GM18868 (cell line): ENCODE measurements around the gene ELP4.

Experiments
- ATAC-seq: cut with Tn5 transposase; IDR thresholded peaks from one replicate; pipeline ENCODE4 v1.9.1; 2021; ENCODE audit warnings: mild to moderate bottlenecking, moderate library complexity; ENCODE audit not compliant: unreplicated experiment

ELP4 gene

DNA sequence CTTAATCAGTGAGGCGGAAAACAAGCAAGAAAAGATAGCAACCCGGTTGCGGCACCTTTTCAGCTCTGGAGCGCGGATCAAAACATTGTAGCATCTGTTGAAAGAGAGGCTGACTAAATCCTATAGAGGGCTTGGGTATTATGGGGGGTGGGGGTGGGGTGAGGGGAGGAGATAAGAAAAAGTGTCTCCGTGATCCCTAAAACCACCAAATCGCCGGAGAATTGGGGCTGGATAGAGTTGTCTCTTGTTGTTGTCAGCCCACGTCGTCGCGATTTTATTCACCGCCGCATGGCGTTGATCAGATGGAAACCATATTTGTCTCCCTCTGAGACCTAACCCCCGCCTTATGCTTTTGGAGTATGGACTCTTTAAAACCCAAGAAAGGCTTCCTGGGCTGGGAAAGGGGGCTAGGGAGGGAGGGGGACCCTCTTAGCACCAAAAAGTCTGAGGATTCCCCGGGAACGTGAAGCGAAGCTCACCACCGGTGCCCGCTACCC is 288.5 kb downstream of the ELP4 start:
- ATAC-seq = no peak

DNA sequence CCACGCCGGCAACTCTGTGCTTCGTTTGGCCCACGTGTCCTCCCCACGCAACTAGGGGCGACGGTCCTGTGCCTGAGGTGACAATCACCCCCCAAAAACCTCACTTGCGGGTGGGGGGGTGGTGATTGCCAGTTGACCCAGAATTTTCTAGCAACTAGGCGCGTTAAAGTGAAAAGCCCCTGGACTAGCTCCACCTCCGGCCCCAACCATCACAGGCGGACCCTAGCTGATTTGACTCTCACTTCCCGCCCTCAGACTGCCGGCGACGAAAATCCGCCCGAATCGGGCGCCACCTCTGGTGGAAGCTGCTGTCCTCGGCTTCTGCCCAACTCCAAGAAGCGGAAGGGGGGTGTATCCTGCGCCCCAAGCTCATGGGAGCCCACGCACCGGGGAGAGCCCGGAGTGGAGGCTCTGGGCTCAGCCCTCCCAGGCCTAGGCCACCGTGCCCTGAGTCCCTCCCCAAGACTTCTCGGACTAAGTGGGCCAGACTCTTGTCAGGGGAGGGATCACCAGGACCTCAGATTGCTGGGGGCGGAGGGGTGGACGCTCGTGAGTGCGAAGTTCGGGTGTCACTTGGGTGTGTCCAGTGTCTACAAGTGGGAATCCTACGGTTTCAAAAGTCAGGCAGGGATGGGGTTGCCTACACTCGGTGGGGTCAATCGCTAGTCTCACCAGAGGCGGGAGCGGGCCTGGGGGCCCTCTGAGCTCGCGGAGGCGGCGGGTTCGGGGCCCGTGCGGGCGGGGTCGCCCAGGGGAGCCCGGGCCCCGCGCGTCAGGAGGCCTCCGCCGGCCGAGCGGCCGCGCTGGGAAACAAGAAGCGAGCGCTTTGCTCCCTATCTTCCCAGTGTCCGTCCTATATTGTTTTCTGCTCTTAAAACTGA is 289.2 kb downstream of the ELP4 start:
- ATAC-seq = peak; percentile 81

DNA sequence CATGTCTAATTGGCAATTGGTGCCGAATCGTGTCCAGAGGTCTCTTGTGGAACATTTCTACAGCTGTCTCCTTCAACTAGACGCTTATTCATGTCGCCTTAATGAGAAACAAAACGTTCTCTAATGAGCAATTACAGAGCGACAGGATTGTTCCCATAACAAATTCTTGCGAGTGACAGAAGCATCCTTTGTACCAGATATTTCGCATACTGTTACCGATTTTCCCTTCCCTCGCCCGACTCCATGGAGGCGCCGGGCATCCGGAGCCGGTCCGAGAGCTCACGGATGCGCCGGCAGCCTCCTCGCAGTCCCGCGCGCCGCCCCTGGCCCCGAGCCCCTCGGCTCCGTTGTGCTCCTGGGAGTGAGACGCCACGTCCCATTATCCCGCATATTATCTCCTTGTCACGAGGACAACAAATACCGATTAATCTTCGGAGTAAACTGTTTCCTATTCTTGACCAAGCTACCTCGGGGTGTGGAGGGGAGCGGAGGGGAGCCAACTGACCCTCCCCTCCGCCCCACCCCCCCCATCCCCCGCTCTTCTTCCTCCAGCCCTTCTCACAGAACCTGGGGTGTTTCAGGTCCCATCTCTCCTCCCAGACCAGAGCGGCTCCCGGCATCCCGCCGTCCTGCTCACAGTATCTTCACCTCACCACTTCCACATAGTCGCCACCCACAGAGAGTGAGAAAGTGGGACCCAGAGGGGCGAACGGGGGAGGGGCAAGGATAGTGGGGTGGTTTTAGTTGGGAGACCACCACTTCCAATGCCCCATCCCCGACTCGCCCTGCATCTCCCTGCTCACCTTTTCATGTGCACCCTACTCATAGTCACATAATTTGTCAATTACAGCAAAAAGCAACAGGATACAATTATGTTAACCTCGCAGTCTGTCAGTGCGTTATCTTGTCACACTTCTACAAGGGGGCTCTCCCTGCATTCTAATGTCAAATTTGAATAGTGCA is 290.1 kb downstream of the ELP4 start:
- no peak for ATAC-seq

GRCh38 chr11:31800398-31801265 is 291.1 kb downstream of the ELP4 start:
- no peak for ATAC-seq

GRCh38 chr11:31801298-31801702 is 291.7 kb downstream of the ELP4 start:
- ATAC-seq = no peak

DNA sequence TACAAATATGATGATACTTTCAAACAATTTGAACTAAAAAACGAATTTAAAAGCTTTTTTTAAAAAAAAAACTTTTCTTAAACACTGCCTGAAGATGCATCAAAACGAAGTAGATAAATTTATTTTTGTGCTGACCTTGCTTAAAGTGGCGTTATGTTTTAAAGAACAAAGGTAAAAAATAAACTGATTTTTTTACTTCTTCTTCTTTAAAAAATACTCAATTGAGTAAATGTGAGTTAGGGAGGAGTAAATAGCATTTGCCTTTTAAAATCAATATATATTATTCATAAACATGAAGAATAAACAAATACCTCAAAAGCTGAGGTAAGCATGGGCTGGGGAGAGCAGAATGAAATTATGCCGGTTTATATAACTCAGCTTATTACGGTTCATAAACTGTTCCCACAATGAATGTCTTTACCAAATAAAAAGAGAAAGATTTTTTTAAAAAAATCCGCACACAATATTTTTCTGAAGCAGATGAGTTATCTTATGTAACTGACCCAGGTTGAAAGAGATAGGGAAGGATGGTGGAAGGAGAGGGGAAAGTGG is 292.5 kb downstream of the ELP4 start:
- no peak for ATAC-seq

GRCh38 chr11:31802609-31802989 is 293.0 kb downstream of the ELP4 start:
- no peak for ATAC-seq

- no peak for ATAC-seq
These were observed 293.6 kb downstream of the ELP4 start for GRCh38 chr11:31802990-31803812.

- ATAC-seq = no peak
These were observed 294.3 kb downstream of the ELP4 start for GRCh38 chr11:31803813-31804311.

- peak; percentile 36 for ATAC-seq
These were observed 294.9 kb downstream of the ELP4 start for GRCh38 chr11:31804312-31805036.

GRCh38 chr11:31805037-31805628 is 295.6 kb downstream of the ELP4 start:
- peak; percentile 11 for ATAC-seq

- no peak for ATAC-seq
These were observed 296.1 kb downstream of the ELP4 start for GRCh38 chr11:31805629-31806185.

GRCh38 chr11:31806186-31806927 is 296.8 kb downstream of the ELP4 start:
- no peak for ATAC-seq

DNA sequence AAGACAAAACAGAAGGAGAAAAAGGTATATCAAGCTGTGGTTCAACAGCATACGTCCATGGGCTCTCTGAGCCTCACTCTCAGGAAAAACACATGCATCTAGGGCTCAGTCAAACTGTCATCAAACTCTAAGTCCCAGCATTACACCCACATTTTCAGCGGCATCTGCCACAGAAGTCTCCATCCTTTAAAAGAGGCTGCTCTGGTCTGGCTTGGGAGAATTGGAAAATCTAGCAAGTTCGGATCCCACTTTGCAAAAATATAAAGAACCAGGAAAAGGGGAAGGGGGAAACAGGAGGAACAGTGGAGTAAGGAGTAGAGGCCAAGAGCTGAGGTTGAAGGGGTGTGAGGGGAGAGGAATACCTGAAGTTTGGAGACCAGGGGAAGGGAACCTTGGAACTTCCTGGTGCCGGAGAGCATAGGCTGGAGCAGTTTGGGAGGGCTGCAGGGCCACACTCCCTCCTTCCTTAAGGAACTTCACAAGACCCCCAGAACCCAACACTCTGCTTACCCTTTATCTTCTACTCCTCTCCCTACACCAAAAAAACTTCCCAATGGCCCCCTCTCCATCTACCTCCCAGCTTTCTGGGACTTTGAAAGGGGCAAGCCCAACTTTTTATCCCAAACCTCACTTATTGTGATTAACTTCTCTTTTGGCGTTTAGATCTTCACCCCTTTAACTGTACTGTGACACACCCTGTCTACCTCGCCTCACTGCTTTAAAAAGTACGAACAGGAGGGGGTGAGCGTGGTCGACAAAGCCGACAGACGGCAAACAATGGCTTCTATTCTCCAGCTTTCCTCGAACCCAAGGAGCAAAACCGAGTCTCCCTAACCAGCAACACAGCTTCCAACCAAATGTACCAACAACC is 297.6 kb downstream of the ELP4 start:
- ATAC-seq = no peak

- no peak for ATAC-seq
These were observed 298.5 kb downstream of the ELP4 start for GRCh38 chr11:31807799-31808667.
